Fibroblast of skin of right quadriceps (primary cell): Measurements from ENCODE around the gene PRR36.

Experiments
- DNase-seq: peaks from one replicate; pipeline ENCODE4 v3.0.0-alpha.2; 2013

The PRR36 gene

DNA sequence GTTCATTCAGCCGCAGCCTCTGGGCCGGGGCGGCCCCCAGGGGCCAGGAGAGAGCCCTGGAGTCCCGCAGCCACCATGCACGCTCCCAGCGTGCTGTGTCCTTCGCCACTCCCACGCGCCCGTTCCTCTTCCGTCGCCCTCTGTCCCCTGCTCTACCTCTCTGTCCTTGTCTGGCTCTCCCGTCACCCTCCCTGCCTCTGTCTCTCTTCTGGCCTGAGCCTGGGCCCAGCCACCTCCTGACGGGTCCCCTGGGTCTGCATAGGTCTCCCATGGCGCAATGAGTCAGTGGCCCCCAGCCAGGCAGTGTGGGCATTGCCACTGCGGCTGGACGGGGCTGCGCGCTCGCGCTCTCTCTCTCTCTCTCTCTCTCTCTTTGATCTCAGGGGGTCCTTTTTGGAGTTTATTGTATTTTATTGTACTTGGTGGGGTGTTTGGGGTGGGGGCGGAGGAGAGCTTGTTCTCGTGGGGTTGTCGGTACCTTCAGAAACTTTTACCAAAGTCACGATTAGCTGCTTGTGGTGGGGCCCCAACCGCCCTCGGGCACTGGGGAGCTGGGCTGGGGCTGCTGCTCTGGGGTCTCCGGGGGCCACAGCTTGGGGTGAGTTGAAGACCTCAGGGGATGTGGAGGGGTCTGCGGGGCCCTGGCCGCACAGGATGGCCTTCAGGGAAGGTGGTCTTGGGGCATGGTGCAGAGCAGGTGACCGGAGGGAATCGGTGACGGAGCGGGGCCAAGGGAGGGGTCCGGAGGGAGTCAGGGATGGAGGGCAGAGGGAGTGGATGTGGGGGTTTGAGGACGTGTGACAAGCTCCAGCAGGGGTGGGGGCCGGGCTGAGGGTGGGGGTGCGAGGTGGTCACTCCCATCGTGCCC is 38.7 kb upstream of the PRR36 start:
- no peak for DNase-seq

DNA sequence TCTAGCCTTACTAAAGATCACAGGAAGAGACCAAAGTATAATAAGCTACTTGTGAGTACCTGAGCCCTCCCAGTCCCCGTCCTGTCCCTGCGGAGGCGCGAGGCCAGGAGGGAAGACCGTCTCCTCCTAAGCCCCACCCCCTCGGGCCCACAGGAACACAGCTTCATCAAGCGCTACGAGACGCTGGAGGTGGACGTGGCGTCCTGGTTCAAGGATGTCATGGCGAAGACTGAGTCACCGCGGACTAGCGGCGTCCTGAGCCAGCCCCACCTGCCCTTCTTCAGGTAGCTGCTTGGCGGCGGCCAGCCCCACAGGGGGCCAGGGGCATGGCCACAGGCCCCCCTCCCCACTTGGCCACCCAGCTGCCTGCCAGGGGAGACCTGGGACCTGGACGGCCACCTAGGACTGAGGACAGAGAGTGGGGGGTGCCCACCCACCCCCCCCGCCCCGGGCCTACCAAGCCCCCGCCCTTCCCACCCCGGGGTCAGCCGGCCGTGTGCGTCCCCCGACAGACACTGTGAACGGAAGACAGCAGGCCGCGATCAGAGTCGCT is 38.0 kb upstream of the PRR36 start:
- DNase-seq, result no peak

DNA sequence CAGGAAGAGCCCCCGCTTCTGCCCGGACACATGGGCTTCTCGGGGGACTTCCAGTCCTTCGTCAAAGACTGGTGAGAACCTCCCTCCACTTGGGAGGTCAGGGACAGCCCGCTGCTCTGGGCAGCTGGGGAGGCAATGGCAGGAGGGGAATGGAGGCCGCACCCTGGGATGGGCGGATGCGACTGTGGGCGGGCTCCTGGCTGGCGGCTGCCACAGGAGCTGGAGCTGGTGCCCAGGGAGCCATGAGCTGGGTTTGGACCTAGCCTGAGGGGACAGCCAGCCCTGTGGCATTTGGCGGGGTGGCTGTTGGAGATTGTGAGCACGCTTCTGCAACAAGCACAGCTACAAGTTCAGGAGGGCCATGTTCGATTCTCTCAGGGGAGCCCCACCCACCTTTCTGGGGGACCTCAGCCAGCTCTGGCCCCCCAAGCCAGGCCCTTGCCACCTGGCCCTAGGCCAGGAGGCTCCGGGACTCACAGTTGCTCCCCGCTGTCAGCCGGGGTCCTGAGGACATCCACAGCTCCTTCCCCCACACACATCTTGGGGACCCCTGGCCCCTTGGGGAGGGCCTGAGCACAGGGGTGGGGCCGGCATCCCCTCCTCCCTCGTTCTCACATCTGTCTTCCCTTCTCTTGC is 37.4 kb upstream of the PRR36 start:
- DNase-seq, result no peak

DNA sequence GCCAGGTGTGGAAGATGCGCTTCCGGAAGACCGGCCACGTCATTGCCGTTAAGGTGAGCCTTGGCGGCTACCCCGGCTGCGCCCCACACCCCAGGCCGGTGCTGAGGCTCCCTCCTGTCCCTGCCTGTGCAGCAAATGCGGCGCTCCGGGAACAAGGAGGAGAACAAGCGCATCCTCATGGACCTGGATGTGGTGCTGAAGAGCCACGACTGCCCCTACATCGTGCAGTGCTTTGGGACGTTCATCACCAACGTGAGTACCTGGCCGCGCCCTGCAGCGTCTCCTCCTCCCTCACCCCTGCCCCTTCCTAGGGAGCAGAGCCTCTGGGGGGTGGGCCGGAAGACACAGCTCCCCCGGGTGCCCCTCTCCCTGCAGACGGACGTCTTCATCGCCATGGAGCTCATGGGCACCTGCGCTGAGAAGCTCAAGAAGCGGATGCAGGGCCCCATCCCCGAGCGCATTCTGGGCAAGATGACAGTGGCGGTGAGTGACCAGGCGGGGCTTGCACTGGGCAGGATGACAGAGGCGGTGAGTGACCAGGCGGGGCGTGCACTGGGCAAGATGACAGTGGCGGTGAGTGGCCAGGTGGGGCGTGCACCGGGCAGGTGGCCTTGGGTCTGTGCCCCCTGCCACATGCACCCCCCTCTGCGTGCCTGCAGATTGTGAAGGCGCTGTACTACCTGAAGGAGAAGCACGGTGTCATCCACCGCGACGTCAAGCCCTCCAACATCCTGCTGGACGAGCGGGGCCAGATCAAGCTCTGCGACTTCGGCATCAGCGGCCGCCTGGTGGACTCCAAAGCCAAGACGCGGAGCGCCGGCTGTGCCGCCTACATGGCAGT is 36.4 kb upstream of the PRR36 start:
- DNase-seq, result no peak

- no peak for DNase-seq
Observed at GRCh38 chr19:7909471-7910067, 35.4 kb upstream of the PRR36 start.

DNA sequence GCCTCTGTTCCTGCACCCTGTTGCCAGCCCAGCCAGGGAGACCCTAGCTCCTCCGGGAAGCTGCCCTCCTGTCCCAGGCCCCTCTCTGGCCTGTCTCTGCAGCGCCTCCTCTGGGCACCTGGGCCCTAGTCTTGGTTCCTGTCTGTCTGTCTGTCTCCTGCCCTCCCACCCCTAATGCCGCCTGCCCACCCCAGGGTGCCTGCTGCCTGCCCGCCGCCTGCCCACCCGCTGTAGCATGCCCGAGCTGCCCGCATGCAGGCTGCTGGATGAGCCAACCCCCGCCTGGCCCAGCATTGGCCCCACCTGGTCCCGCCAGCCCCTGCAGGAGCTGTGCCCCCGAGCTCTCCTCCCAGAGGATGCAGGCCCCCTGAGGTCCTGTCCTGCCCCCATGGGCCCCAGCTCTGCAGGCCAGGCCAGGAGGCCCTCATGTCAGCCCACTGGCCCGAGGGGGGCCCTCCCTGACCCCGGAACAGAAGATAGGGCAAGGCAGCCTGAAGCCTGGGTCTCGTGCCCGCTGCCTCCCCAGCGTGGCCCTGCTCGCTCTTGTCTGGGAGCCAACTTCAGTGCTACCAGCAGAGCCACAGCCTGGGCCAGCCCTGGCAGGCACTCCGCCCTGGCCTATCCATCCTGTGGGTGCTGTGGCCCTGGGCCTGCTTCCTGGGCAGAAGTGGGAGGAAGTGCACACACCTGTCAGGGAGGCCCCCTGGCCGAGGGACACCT is 34.7 kb upstream of the PRR36 start:
- no peak for DNase-seq

- DNase-seq, result no peak
Observed at GRCh38 chr19:7908078-7908699, 34.0 kb upstream of the PRR36 start.

GRCh38 chr19:7907544-7907943 is 33.4 kb upstream of the PRR36 start:
- no peak for DNase-seq

DNA sequence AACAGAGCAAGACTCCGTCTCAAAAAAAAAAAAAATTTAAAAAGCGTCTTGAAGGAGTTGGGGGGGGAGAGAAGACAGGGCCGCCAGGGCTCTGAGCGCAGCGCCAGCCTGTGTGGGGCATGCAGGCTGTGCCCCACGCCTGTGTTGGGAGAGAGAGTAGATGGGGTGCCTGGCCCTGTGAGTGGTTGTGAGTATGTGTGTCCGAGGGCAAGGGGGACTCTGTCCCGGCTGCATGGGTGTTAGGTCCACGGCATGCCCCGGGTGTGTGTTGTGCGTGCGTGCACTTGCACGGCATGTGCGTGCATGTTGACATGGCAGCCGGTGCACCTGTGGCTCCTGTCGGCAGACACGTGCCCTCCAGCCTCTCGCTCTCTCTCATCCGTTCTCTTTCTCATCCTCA is 32.9 kb upstream of the PRR36 start:
- DNase-seq, result no peak

- no peak for DNase-seq
Observed at GRCh38 chr19:7905859-7906258, 31.7 kb upstream of the PRR36 start.

DNA sequence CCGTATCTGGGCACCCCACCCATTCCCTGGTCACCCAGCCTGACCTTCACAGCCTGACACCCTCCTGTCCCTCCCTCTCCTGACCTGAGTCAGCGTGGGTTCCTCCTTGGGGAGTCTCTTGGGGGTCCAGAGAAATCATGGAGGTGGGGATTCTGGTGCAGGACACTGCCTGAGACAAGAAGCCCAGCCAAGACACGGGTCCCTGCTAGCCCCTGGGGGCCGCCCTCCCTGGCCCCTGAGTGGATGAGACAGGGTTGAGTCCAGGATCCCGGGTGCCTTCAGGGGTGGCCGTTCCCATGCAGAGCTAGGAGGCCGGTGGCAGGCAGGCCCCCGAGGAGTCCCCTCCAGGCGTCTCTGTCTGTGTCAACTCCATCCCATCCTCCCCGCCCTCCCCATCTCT is 31.1 kb upstream of the PRR36 start:
- DNase-seq, result no peak

- no peak for DNase-seq
Observed at GRCh38 chr19:7904074-7905020, 30.2 kb upstream of the PRR36 start.

DNA sequence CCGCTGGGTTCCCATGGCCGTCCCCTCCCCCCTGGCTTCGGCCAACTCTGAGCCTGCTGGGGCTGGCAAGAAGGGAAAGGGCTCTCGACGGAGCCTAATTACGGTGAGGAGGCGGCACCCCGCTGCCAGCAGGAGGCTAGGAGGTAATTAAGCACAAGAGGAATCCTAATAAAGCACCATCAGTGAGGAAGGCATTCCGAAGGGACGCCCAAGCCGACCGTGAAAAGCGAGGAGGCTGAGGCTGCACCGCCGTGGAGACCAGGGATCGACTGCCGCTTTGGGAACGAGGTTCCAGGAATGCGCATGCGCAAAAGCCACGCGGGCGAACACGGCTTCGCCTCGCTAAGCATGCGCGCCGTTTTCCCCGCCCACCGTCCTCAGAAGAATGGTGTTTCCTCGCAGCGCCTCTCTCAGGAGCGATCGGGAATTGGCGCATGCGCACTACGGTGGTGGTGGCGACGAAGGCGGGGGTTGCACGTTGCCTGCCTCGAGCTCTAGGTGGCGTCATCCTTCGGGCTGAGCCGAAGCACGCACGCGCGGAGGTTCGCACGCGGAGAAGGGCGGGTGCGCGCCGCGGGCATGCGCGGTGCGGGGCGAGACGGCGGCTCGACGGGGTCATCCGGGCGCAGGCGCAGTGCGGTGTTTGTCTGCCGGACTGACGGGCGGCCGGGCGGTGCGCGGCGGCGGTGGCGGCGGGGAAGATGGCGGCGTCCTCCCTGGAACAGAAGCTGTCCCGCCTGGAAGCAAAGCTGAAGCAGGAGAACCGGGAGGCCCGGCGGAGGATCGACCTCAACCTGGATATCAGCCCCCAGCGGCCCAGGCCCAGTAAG is 29.3 kb upstream of the PRR36 start, which contains the start of gene MAP2K7:
Gene MAP2K7 (plus strand): TSS at position 634 of the 830 bp plus-strand sequence. CDS start 68 bp downstream, at position 702.
- DNase-seq, result peak; percentile 99

- no peak for DNase-seq
Observed at GRCh38 chr19:7902796-7903243, 28.6 kb upstream of the PRR36 start.

GRCh38 chr19:7901337-7901736 is 27.1 kb upstream of the PRR36 start:
- DNase-seq, result no peak

GRCh38 chr19:7900931-7901330 is 26.7 kb upstream of the PRR36 start:
- no peak for DNase-seq

DNA sequence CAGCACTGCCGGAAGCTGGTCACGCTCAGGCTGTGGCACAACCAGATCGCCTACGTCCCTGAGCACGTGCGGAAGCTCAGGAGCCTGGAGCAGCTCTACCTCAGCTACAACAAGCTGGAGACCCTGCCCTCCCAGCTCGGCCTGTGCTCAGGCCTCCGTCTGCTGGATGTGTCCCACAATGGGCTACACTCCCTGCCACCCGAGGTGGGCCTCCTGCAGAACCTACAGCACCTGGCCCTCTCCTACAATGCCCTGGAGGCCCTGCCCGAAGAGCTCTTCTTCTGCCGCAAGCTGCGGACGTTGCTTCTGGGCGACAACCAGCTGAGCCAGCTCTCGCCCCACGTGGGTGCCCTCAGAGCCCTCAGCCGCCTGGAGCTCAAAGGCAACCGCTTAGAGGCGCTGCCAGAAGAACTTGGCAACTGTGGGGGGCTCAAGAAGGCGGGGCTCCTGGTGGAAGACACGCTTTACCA is 26.2 kb upstream of the PRR36 start:
- no peak for DNase-seq

GRCh38 chr19:7899751-7900378 is 25.7 kb upstream of the PRR36 start:
- DNase-seq, result no peak

- no peak for DNase-seq
Observed at GRCh38 chr19:7898967-7899366, 24.8 kb upstream of the PRR36 start.
